SK-N-SH (cell line): ENCODE results near the gene GATM. TPM values are rescaled to one million over a fixed set of nuclear protein-coding genes. Genes with fewer than 3 reads are reported as not detected.
A peak's percentile ranks its signal among the peaks of the same experiment; 100 is the strongest.

Experiments
- CTCF ChIA-PET: fragments of 300-600, 350-600 bp; formaldehyde crosslinking; extraction: SDS; loops from one replicate; lab custom pipeline; 2021; lab: Yijun Ruan, JAX
- POLR2A ChIA-PET: fragments of 350-600 bp; sonication (Branson Sonifier 250); formaldehyde crosslinking; extraction: SDS; loops from one replicate; lab custom pipeline; 2020; ENCODE audit warnings: antibody characterized with exemption, inconsistent platforms; lab: Yijun Ruan, JAX
- DNase-seq: peaks from one replicate; pipeline ENCODE4 v3.0.0; 2012
- H2AFZ ChIP-seq: fragments of 200-600 bp; sonication (generic); 2 replicates; pipeline ENCODE4 v1.8.1; 2016; ENCODE audit warnings: antibody characterized with exemption, mild to moderate bottlenecking, low read depth
- H3F3A ChIP-seq: fragments of 200-600 bp; sonication (generic); replicated peaks from 2 replicates; pipeline ENCODE3; 2016; ENCODE audit warnings: antibody characterized with exemption, mild to moderate bottlenecking; ENCODE audit not compliant: insufficient read depth
- H3K27ac ChIP-seq, 2 experiments: fragments of 200-500 bp in 1 of 2; fragments of 200-600 bp in 1 of 2; sonication (Bioruptor generic) in 1 of 2; sonication (generic), shearing (Covaris generic) in 1 of 2; 2 replicates each; pipeline versions ENCODE4 v1.5.1 to v1.6.1; 2014 to 2016; ENCODE audit warnings: low read depth in 2 of 2, inconsistent platforms in 1 of 2, low read length in 1 of 2, mild to moderate bottlenecking in 1 of 2, mixed read lengths in 1 of 2
- H3K27me3 ChIP-seq: fragments of 200-600 bp; sonication (generic), shearing (Covaris generic); 2 replicates; pipeline ENCODE4 v1.6.1; 2016; ENCODE audit warnings: mixed run types; ENCODE audit not compliant: insufficient read depth
- H3K36me3 ChIP-seq, 2 experiments: fragments of 200-500 bp in 1 of 2; fragments of 200-600 bp in 1 of 2; sonication (Bioruptor generic) in 1 of 2; sonication (generic) in 1 of 2; replicated peaks in 1 of 2; 2 replicates each; pipeline versions ENCODE3 to v1.5.1; 2014 to 2016; ENCODE audit warnings: low read length in 1 of 2, mild to moderate bottlenecking in 1 of 2; ENCODE audit not compliant: insufficient read depth in 2 of 2, control insufficient read depth in 1 of 2
- H3K4me1 ChIP-seq, 2 experiments: fragments of 200-500 bp in 1 of 2; fragments of 200-600 bp in 1 of 2; sonication (Bioruptor generic) in 1 of 2; sonication (generic), shearing (Covaris generic) in 1 of 2; 2 replicates each; pipeline versions ENCODE4 v1.5.1 to v1.6.1; 2014 to 2016; ENCODE audit warnings: low read depth in 1 of 2, low read length in 1 of 2, mixed run types in 1 of 2; ENCODE audit not compliant: insufficient read depth in 2 of 2, control insufficient read depth in 1 of 2
- H3K4me2 ChIP-seq: fragments of 200-600 bp; sonication (generic), shearing (Covaris generic); 2 replicates; pipeline ENCODE4 v1.6.1; 2017; ENCODE audit warnings: mixed run types
- H3K4me3 ChIP-seq, 2 experiments: fragments of 200-500 bp in 1 of 2; fragments of 200-600 bp in 1 of 2; sonication (Bioruptor generic) in 1 of 2; sonication (generic), shearing (Covaris generic) in 1 of 2; 2 replicates each; pipeline versions ENCODE4 v1.5.1 to v1.8.1; 2014 to 2016; ENCODE audit warnings: low read depth in 2 of 2, inconsistent platforms in 1 of 2, low read length in 1 of 2, mild to moderate bottlenecking in 1 of 2, mixed read lengths in 1 of 2, moderate library complexity in 1 of 2
- H3K79me2 ChIP-seq: fragments of 200-600 bp; sonication (generic); 2 replicates; pipeline ENCODE4 v1.8.1; 2017; ENCODE audit warnings: mild to moderate bottlenecking; ENCODE audit not compliant: insufficient read depth
- H3K9ac ChIP-seq: fragments of 200-600 bp; sonication (generic); 2 replicates; pipeline ENCODE4 v1.6.1; 2017; ENCODE audit warnings: mixed run types
- H3K9me2 ChIP-seq: fragments of 200-600 bp; sonication (generic); 2 replicates; pipeline ENCODE4 v1.6.1; 2017; ENCODE audit warnings: mixed run types
- H3K9me3 ChIP-seq: fragments of 200-600 bp; sonication (generic); 2 replicates; pipeline ENCODE4 v1.6.1; 2017; ENCODE audit warnings: mixed run types, mild to moderate bottlenecking, moderate library complexity
- H4K20me1 ChIP-seq: fragments of 200-600 bp; sonication (generic); 2 replicates; pipeline ENCODE4 v1.6.1; 2017; ENCODE audit warnings: mild to moderate bottlenecking, mixed run types; ENCODE audit not compliant: insufficient read depth
- CHD2 ChIP-seq: fragments of 150-350 bp; IDR thresholded peaks from 2 replicates; pipeline ENCODE4 v1.6.1; 2018; ENCODE audit warnings: low read length; ENCODE audit not compliant: partially characterized antibody
- ELF1 ChIP-seq: IDR thresholded peaks from 2 replicates; pipeline ENCODE4 v1.4.0; 2012
- EP300 ChIP-seq, 2 experiments: IDR thresholded peaks; 2 replicates each; pipeline versions ENCODE4 v1.4.0 to v1.6.1; 2012; ENCODE audit warnings: borderline replicate concordance in 1 of 2, low read depth in 1 of 2, low read length in 1 of 2
- EZH2phosphoT487 ChIP-seq: fragments of 200-600 bp; sonication (generic); IDR thresholded peaks from 2 replicates; pipeline ENCODE4 v1.6.1; 2017; ENCODE audit warnings: low read depth, mixed run types, mild to moderate bottlenecking, antibody characterized with exemption, moderate library complexity, borderline replicate concordance
- FOXJ3 ChIP-seq: sonication (generic); formaldehyde crosslinking; IDR thresholded peaks from 2 replicates; pipeline ENCODE4 v1.5.1; 2020; ENCODE audit warnings: mild to moderate bottlenecking, missing genetic modification reagents
- FOXM1 ChIP-seq: IDR thresholded peaks from 2 replicates; pipeline ENCODE4 v1.4.0; 2012; ENCODE audit warnings: low read depth, mild to moderate bottlenecking
- GATA2 ChIP-seq: sonication (generic); formaldehyde crosslinking; IDR thresholded peaks from 2 replicates; pipeline ENCODE4 v1.5.0; 2020; ENCODE audit warnings: mild to moderate bottlenecking, missing genetic modification reagents
- MXI1 ChIP-seq: IDR thresholded peaks from 2 replicates; pipeline ENCODE4 v1.6.1; 2012; ENCODE audit warnings: mild to moderate bottlenecking, low read depth, low read length, improper control_type of control experiment
- POLR2AphosphoS5 ChIP-seq: IDR thresholded peaks from 2 replicates; pipeline ENCODE4 v1.6.1; 2012; ENCODE audit warnings: low read depth, low read length
- SIN3A ChIP-seq: IDR thresholded peaks from 2 replicates; pipeline ENCODE4 v1.6.1; 2012; ENCODE audit warnings: low read depth, mild to moderate bottlenecking, low read length, moderate library complexity, borderline replicate concordance
- SMC3 ChIP-seq: IDR thresholded peaks from 2 replicates; pipeline ENCODE4 v1.6.1; 2012; ENCODE audit warnings: low read depth, low read length, improper control_type of control experiment
- TEAD4 ChIP-seq: IDR thresholded peaks from 2 replicates; pipeline ENCODE4 v1.4.0; 2012; ENCODE audit warnings: mild to moderate bottlenecking, borderline replicate concordance; ENCODE audit not compliant: insufficient read depth
- YY1 ChIP-seq: IDR thresholded peaks from 2 replicates; pipeline ENCODE4 v1.4.0; 2012; ENCODE audit warnings: low read depth, mild to moderate bottlenecking
- WGBS: methylation state at CpG from one replicate; pipeline ENCODE4 v1.1.6; 2017; ENCODE audit warnings: low lambda C conversion rate; 5-methylcytosine and 5-hydroxymethylcytosine counted together
- polyA plus RNA-seq, 3 experiments: library from polyadenylated mRNA; depleted of rRNA; stranded (reverse); fragments of >200 nt; gene quantifications; 2 replicates each; pipeline ENCODE4 v1.2.3, GENCODE V29; 2012
- TF ChIP-seq, protein P1 (sequence below): fragments of 150-350 bp; IDR thresholded peaks from 2 replicates; pipeline ENCODE4 v1.6.1; 2016; ENCODE audit warnings: mild to moderate bottlenecking, low read depth, low read length
- TF ChIP-seq, protein P2 (sequence below): IDR thresholded peaks from 2 replicates; pipeline ENCODE4 v1.6.1; 2012; ENCODE audit warnings: mild to moderate bottlenecking, low read depth, low read length, moderate library complexity
- TF ChIP-seq, protein P3 (sequence below): fragments of 150-350 bp; IDR thresholded peaks from 2 replicates; pipeline ENCODE4 v1.6.1; 2017; ENCODE audit warnings: antibody characterized with exemption, low read length, low read depth, borderline replicate concordance

GATM gene
- polyA plus RNA-seq, 1 of the 3 experiments (the other 2 are of a cell fraction) = 0.58 TPM

DNA sequence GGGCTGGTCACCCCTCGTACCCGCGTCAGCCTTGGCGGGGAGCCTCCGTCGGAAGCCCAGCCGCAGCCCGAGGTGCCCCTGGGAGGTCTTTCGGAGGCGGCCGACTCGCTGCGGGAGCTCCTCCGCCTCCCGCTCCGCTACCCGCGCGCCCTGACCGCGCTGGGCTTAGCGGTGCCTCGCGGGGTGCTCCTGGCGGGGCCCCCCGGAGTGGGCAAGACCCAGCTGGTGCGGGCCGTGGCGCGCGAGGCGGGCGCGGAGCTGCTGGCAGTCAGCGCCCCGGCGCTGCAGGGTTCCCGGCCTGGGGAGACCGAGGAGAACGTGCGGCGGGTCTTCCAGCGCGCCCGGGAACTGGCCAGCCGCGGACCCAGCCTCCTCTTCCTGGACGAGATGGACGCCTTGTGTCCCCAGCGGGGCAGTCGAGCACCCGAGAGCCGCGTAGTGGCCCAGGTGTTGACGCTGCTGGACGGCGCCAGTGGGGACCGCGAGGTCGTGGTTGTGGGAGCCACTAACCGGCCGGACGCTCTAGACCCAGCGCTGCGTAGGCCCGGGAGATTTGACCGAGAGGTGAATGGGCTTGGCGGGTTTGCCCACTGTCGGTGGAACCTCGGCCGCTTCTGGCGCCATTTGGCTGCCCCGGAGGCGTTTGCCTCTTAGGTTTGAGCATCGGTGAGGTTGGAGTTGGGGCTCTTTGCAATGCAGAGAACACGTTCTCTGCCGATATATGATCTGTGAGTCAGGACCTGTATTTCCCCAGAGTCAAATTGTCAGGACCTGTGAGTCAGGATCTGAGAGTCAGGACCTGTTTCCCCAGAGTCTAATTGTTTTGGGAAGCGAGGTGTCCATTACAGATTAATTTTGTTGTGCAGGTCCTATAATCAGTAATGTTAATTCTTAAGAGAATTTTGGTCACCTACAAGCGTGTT lies 24.9 kb upstream of the GATM start:
- Histone ChIP-seq H4K20me1 (peaks cover 10% of the 10 kb centered on the region; the same call in 1 of the 2 replicates), H3K4me3 (peak overlapping the region; percentile 95 to 98), H3K9me3 (no peaks in the 10 kb centered on the region), H3K9me2 (no peaks in the 10 kb centered on the region), H3K36me3 (peaks cover 27 to 32% of the 10 kb centered on the region in 2 experiments), H3K79me2 (peaks cover 35% of the 10 kb centered on the region), H3K4me2 (peak overlapping the region; percentile 83), H2AFZ (peak overlapping the region; percentile 98), H3K27me3 (no peaks in the 10 kb centered on the region), H3K4me1 (peaks cover 5 to 8% of the 10 kb centered on the region in 2 experiments; a peak in 3 of 4 replicates), H3K9ac (peak overlapping the region; percentile 91), H3F3A (peaks cover 6% of the 10 kb centered on the region)
- WGBS = 0% methylated on average over 5 of the region's 79 CpGs
- ChIA-PET CTCF (interaction anchor here (0.8 to 4.9 kb wide), 15 partner anchors 9 to 285 kb away, joined by 3 to 28 read pairs (median 6); partner anchors contain the start of genes BLOC1S6 and GATM), POLR2A (interaction anchor here (0.7 to 2.6 kb wide), 7 partner anchors 36 to 211 kb away, joined by 3 to 10 read pairs (median 3); partner anchors contain the start of gene BLOC1S6)
- DNase-seq = peak; percentile 70
- TF ChIP-seq MXI1 (peak; percentile 13; the same call in 1 of the 2 replicates), GATA2 (no peak)
- TF ChIP-seq, all 33 proteins: peak for 1
- H3K27ac ChIP-seq = peak overlapping the region; percentile 84 to 93; a peak in 3 of 4 replicates

DNA sequence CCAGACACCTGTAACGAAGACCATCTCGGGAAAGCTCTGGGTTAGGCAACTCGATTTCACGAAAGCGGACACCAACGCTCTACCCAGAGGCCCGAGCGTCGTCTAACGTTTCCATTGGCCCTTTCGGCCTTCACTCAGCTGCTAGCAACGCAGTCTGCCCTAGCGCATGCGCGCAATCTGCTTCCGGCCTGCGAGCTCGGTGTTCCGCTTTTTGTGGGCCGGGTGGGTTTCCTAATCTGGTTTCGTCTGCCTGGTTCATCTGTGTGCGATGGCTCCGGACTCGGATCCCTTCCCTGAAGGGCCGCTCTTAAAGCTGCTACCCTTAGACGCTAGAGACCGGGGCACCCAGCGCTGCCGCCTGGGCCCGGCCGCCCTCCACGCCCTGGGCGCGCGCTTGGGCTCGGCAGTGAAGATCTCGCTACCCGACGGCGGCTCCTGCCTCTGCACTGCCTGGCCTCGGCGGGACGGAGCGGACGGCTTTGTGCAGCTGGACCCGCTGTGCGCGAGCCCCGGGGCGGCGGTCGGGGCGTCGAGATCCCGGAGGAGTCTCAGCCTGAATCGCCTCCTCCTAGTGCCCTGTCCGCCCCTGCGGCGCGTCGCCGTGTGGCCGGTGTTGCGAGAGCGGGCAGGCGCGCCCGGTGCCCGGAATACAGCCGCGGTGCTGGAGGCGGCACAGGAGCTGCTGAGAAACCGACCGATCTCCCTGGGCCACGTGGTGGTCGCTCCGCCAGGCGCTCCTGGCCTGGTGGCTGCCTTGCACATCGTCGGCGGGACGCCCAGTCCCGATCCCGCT lies 24.0 kb upstream of the GATM start:
- Histone ChIP-seq H3F3A (peaks cover 6% of the 10 kb centered on the region), H3K9me3 (no peaks in the 10 kb centered on the region), H2AFZ (peak overlapping the region; percentile 98), H3K79me2 (peaks cover 35% of the 10 kb centered on the region), H3K27me3 (no peaks in the 10 kb centered on the region), H3K9ac (peak overlapping the region; percentile 91), H3K9me2 (no peaks in the 10 kb centered on the region), H3K4me1 (peaks cover 5 to 8% of the 10 kb centered on the region in 2 experiments; a peak in 3 of 4 replicates), H3K4me2 (peak overlapping the region; percentile 83), H4K20me1 (peaks cover 10% of the 10 kb centered on the region; the same call in 1 of the 2 replicates), H3K36me3 (peaks cover 18 to 24% of the 10 kb centered on the region in 2 experiments), H3K4me3 (peak overlapping the region; percentile 95 to 98), H3K27ac (peak overlapping the region; percentile 84 to 93)
- POLR2A ChIA-PET = interaction anchor here (0.6 to 2.6 kb wide), 16 partner anchors 11 to 263 kb away, joined by 3 to 10 read pairs (median 3); partner anchors contain the start of gene BLOC1S6
- DNase-seq = peak; percentile 94
- CTCF ChIA-PET = interaction anchor here (0.8 to 4.9 kb wide), 14 partner anchors 9 to 284 kb away, joined by 3 to 28 read pairs (median 6); partner anchors contain the start of genes BLOC1S6 and GATM
- whole genome bisulfite sequencing = 0% methylated on average over 19 of the region's 84 CpGs
- peak; percentile 13; the same call in 1 of the 2 replicates for TF ChIP-seq SIN3A
- TF ChIP-seq SMC3 = no peak
- TF ChIP-seq EZH2phosphoT487 = no peak
- TF ChIP-seq, protein P1, sequence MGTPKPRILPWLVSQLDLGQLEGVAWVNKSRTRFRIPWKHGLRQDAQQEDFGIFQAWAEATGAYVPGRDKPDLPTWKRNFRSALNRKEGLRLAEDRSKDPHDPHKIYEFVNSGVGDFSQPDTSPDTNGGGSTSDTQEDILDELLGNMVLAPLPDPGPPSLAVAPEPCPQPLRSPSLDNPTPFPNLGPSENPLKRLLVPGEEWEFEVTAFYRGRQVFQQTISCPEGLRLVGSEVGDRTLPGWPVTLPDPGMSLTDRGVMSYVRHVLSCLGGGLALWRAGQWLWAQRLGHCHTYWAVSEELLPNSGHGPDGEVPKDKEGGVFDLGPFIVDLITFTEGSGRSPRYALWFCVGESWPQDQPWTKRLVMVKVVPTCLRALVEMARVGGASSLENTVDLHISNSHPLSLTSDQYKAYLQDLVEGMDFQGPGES = peak; percentile 50; the same call in 1 of the 2 replicates
- peak; percentile 98 for TF ChIP-seq POLR2AphosphoS5
- TF ChIP-seq EP300 (IDR thresholded peaks at IDR 0.05; ENCODE audit: borderline replicate concordance in 1 of 2, low read depth in 1 of 2, low read length in 1 of 2) = no peak
- no peak for TF ChIP-seq FOXJ3 (CRISPR knock-in tag)
- TF ChIP-seq YY1 = peak; percentile 43; the same call in 1 of the 2 replicates
- TF ChIP-seq, protein P2, sequence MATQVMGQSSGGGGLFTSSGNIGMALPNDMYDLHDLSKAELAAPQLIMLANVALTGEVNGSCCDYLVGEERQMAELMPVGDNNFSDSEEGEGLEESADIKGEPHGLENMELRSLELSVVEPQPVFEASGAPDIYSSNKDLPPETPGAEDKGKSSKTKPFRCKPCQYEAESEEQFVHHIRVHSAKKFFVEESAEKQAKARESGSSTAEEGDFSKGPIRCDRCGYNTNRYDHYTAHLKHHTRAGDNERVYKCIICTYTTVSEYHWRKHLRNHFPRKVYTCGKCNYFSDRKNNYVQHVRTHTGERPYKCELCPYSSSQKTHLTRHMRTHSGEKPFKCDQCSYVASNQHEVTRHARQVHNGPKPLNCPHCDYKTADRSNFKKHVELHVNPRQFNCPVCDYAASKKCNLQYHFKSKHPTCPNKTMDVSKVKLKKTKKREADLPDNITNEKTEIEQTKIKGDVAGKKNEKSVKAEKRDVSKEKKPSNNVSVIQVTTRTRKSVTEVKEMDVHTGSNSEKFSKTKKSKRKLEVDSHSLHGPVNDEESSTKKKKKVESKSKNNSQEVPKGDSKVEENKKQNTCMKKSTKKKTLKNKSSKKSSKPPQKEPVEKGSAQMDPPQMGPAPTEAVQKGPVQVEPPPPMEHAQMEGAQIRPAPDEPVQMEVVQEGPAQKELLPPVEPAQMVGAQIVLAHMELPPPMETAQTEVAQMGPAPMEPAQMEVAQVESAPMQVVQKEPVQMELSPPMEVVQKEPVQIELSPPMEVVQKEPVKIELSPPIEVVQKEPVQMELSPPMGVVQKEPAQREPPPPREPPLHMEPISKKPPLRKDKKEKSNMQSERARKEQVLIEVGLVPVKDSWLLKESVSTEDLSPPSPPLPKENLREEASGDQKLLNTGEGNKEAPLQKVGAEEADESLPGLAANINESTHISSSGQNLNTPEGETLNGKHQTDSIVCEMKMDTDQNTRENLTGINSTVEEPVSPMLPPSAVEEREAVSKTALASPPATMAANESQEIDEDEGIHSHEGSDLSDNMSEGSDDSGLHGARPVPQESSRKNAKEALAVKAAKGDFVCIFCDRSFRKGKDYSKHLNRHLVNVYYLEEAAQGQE = no peak
- TF ChIP-seq, protein P3, sequence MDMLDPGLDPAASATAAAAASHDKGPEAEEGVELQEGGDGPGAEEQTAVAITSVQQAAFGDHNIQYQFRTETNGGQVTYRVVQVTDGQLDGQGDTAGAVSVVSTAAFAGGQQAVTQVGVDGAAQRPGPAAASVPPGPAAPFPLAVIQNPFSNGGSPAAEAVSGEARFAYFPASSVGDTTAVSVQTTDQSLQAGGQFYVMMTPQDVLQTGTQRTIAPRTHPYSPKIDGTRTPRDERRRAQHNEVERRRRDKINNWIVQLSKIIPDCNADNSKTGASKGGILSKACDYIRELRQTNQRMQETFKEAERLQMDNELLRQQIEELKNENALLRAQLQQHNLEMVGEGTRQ = no peak
- TF ChIP-seq FOXM1 = no peak
- TF ChIP-seq TEAD4 = no peak
- TF ChIP-seq CHD2 = peak; percentile 78
- TF ChIP-seq ELF1 = peak; percentile 76
